ENCODE data around the gene GSTP1. TPM values are rescaled to one million over a fixed set of nuclear protein-coding genes. Genes with fewer than 3 reads are reported as not detected.

The GSTP1 gene
- total RNA-seq, 1 donor from 2014 or later = 436 TPM

GRCh38 chr11:67613313-67613959 is 29.8 kb downstream of the GSTP1 start:
- H4K20me1 ChIP-seq (ENCODE audit: low read depth) = no peaks in the 10 kb centered on the region
- TF ChIP-seq EZH2 (IDR thresholded peaks at IDR 0.05) = no peak
- no peak for TF ChIP-seq EZH2phosphoT487 (IDR thresholded peaks at IDR 0.05)
- TF ChIP-seq CTCF (IDR thresholded peaks at IDR 0.05) = no peak
- H3K27me3 ChIP-seq = no peaks in the 10 kb centered on the region
- peaks cover 3% of the 10 kb centered on the region for H3F3A ChIP-seq (ENCODE audit: low read depth)
- no peak overlapping the region for H3K4me3 ChIP-seq
- H3K9ac ChIP-seq = no peak overlapping the region
- H3K27ac ChIP-seq = no peak overlapping the region
- H3K27ac Mint-ChIP-seq = no peak overlapping the region
- H3K4me1 ChIP-seq = peaks cover 24% of the 10 kb centered on the region
- no peaks in the 10 kb centered on the region for H3K36me3 ChIP-seq
- H3K79me2 ChIP-seq (ENCODE audit: low read depth) = no peaks in the 10 kb centered on the region
- no peak overlapping the region for H3K4me3 Mint-ChIP-seq
- H3K9me3 ChIP-seq (ENCODE audit: low read depth) = no peaks in the 10 kb centered on the region
- H3K9me3 Mint-ChIP-seq = no peaks in the 10 kb centered on the region
- DNase-seq (ENCODE audit: low spot score) = no peak
- H3K4me1 Mint-ChIP-seq = peaks cover 19% of the 10 kb centered on the region
- no peak overlapping the region for H2AFZ ChIP-seq (replicated peaks)
- peaks cover 7% of the 10 kb centered on the region for H3K36me3 Mint-ChIP-seq
- peaks cover 7% of the 10 kb centered on the region for H3K27me3 Mint-ChIP-seq (ENCODE audit: insufficient read depth, low read depth)
- H3K4me2 ChIP-seq = no peak overlapping the region

GRCh38 chr11:67613960-67614715 is 30.5 kb downstream of the GSTP1 start:
- H3K4me1 Mint-ChIP-seq = peaks cover 19% of the 10 kb centered on the region
- peaks cover 6% of the 10 kb centered on the region for H3K36me3 Mint-ChIP-seq
- Histone ChIP-seq H3K9me3 (ENCODE audit: low read depth) (no peaks in the 10 kb centered on the region), H3K79me2 (ENCODE audit: low read depth) (no peaks in the 10 kb centered on the region), H4K20me1 (ENCODE audit: low read depth) (no peaks in the 10 kb centered on the region), H3K27me3 (no peaks in the 10 kb centered on the region), H3K27ac (no peak overlapping the region), H3K9ac (no peak overlapping the region), H3F3A (ENCODE audit: low read depth) (peaks cover 3% of the 10 kb centered on the region), H3K4me1 (peaks cover 24% of the 10 kb centered on the region), H3K4me3 (no peak overlapping the region), H3K4me2 (peak overlapping the region; percentile 48), H3K36me3 (no peaks in the 10 kb centered on the region), H2AFZ (replicated peaks) (no peak overlapping the region)
- DNase-seq (ENCODE audit: low spot score) = peak; percentile 87
- peak overlapping the region; percentile 57 for H3K27ac Mint-ChIP-seq
- H3K9me3 Mint-ChIP-seq = no peaks in the 10 kb centered on the region
- TF ChIP-seq CTCF (IDR thresholded peaks at IDR 0.05) (peak; percentile 75), EZH2phosphoT487 (IDR thresholded peaks at IDR 0.05) (no peak), EZH2 (IDR thresholded peaks at IDR 0.05) (no peak)
- H3K27me3 Mint-ChIP-seq (ENCODE audit: insufficient read depth, low read depth) = peaks cover 9% of the 10 kb centered on the region
- H3K4me3 Mint-ChIP-seq = no peak overlapping the region

GRCh38 chr11:67614730-67615714 is 31.4 kb downstream of the GSTP1 start:
- H3K4me1 Mint-ChIP-seq = peaks cover 25% of the 10 kb centered on the region
- H3K4me3 Mint-ChIP-seq = no peak overlapping the region
- Histone ChIP-seq H3K36me3 (no peaks in the 10 kb centered on the region), H3K27me3 (no peaks in the 10 kb centered on the region), H3K9ac (no peak overlapping the region), H2AFZ (replicated peaks) (no peak overlapping the region), H3K79me2 (ENCODE audit: low read depth) (peaks cover 2% of the 10 kb centered on the region), H3K4me2 (no peak overlapping the region), H3K27ac (no peak overlapping the region), H3K4me1 (peaks cover 24% of the 10 kb centered on the region), H3F3A (ENCODE audit: low read depth) (peaks cover 6% of the 10 kb centered on the region), H4K20me1 (ENCODE audit: low read depth) (no peaks in the 10 kb centered on the region), H3K9me3 (ENCODE audit: low read depth) (no peaks in the 10 kb centered on the region), H3K4me3 (no peak overlapping the region)
- DNase-seq (ENCODE audit: low spot score) = peak; percentile 54
- H3K36me3 Mint-ChIP-seq = peaks cover 11% of the 10 kb centered on the region
- no peak overlapping the region for H3K27ac Mint-ChIP-seq
- TF ChIP-seq CTCF (IDR thresholded peaks at IDR 0.05) = peak; percentile 52
- no peak for TF ChIP-seq EZH2phosphoT487 (IDR thresholded peaks at IDR 0.05)
- H3K9me3 Mint-ChIP-seq = peaks cover 4% of the 10 kb centered on the region
- peaks cover 16% of the 10 kb centered on the region for H3K27me3 Mint-ChIP-seq (ENCODE audit: insufficient read depth, low read depth)

Data from neural progenitor cell (in vitro differentiated cells).